ENCODE measurements around the gene SEPHS2. TPM values are rescaled to one million over a fixed set of nuclear protein-coding genes. Genes with fewer than 3 reads are reported as not detected.
"Not testable (repeated sequence)": the region's sequence is repeated elsewhere in the genome, so short reads cannot be mapped to it uniquely, and the experiment has no call there.

SEPHS2 gene
- polyA plus RNA-seq, 1 donor from 2014 or later = 9.8 TPM

GRCh38 chr16:30456302-30456701 lies 10.6 kb upstream of the SEPHS2 start:
- no peak overlapping the region for H3K4me2 ChIP-seq (ENCODE audit: low read length)
- no peak for TF ChIP-seq REST (IDR thresholded peaks at IDR 0.05; ENCODE audit: borderline replicate concordance)
- TF ChIP-seq SMC3 (conservative IDR thresholded peaks at IDR 0.05; ENCODE audit: poor library complexity) = no peak
- no peak for TF ChIP-seq TAF1 (IDR thresholded peaks at IDR 0.05; ENCODE audit: low read depth)
- no peak for TF ChIP-seq MXI1 (conservative IDR thresholded peaks at IDR 0.05; ENCODE audit: poor library complexity, severe bottlenecking)
- no peak overlapping the region for H3K9ac ChIP-seq (ENCODE audit: low read length)
- no peaks in the 10 kb centered on the region for H4K20me1 ChIP-seq (ENCODE audit: insufficient read depth)
- no peak overlapping the region for H3K4me3 ChIP-seq (ENCODE audit: low read length)
- H3K27me3 ChIP-seq (ENCODE audit: insufficient read depth, low read depth, low read length) = no peaks in the 10 kb centered on the region
- H3K79me2 ChIP-seq (replicated peaks; ENCODE audit: insufficient read depth, low read length) = no peaks in the 10 kb centered on the region
- no peaks in the 10 kb centered on the region for H3K9me3 ChIP-seq (ENCODE audit: low read length)
- no peaks in the 10 kb centered on the region for H3F3A ChIP-seq (ENCODE audit: insufficient read depth, low read length, poor library complexity, severe bottlenecking)
- no peaks in the 10 kb centered on the region for H3K9me2 ChIP-seq (ENCODE audit: insufficient read depth, low read length)
- H2AFZ ChIP-seq (ENCODE audit: low read depth, low read length) = no peak overlapping the region
- H3K27ac ChIP-seq (ENCODE audit: low read length) = no peak overlapping the region
- no peaks in the 10 kb centered on the region for H3K36me3 ChIP-seq (ENCODE audit: insufficient read depth, low read length)

- H4K20me1 ChIP-seq (ENCODE audit: insufficient read depth); H3K27ac ChIP-seq (ENCODE audit: low read length); H3K9me3 ChIP-seq (ENCODE audit: low read length); H3F3A ChIP-seq (ENCODE audit: insufficient read depth, low read length, poor library complexity, severe bottlenecking); H3K4me2 ChIP-seq (ENCODE audit: low read length); H3K4me3 ChIP-seq (ENCODE audit: low read length); H3K9ac ChIP-seq (ENCODE audit: low read length); H3K79me2 ChIP-seq (replicated peaks; ENCODE audit: insufficient read depth, low read length); H3K36me3 ChIP-seq (ENCODE audit: insufficient read depth, low read length); H3K27me3 ChIP-seq (ENCODE audit: insufficient read depth, low read depth, low read length); H3K9me2 ChIP-seq (ENCODE audit: insufficient read depth, low read length); H2AFZ ChIP-seq (ENCODE audit: low read depth, low read length): not testable (repeated sequence)
These were observed 7.3 kb upstream of the SEPHS2 start for GRCh38 chr16:30452709-30453580.

- Histone ChIP-seq H3K27ac (ENCODE audit: low read length) (no peak overlapping the region), H3K36me3 (ENCODE audit: insufficient read depth, low read length) (no peaks in the 10 kb centered on the region), H3K9me2 (ENCODE audit: insufficient read depth, low read length) (no peaks in the 10 kb centered on the region), H3K9me3 (ENCODE audit: low read length) (no peaks in the 10 kb centered on the region), H3K4me2 (ENCODE audit: low read length) (no peak overlapping the region), H2AFZ (ENCODE audit: low read depth, low read length) (no peak overlapping the region), H3K27me3 (ENCODE audit: insufficient read depth, low read depth, low read length) (no peaks in the 10 kb centered on the region), H3K4me3 (ENCODE audit: low read length) (no peak overlapping the region), H3K9ac (ENCODE audit: low read length) (no peak overlapping the region), H3F3A (ENCODE audit: insufficient read depth, low read length, poor library complexity, severe bottlenecking) (no peaks in the 10 kb centered on the region), H3K79me2 (replicated peaks; ENCODE audit: insufficient read depth, low read length) (no peaks in the 10 kb centered on the region), H4K20me1 (ENCODE audit: insufficient read depth) (no peaks in the 10 kb centered on the region)
- TF ChIP-seq EP300 (conservative IDR thresholded peaks at IDR 0.05; ENCODE audit: poor library complexity, severe bottlenecking) (no peak), CTCF (IDR thresholded peaks at IDR 0.05; ENCODE audit: poor library complexity, severe bottlenecking) (no peak), POLR2AphosphoS5 (IDR thresholded peaks at IDR 0.05) (no peak), RAD21 (conservative IDR thresholded peaks at IDR 0.05) (no peak), MXI1 (conservative IDR thresholded peaks at IDR 0.05; ENCODE audit: poor library complexity, severe bottlenecking) (no peak), EZH2 (IDR thresholded peaks at IDR 0.05; ENCODE audit: borderline replicate concordance, insufficient read depth, low read length, poor library complexity, severe bottlenecking) (no peak), TAF1 (IDR thresholded peaks at IDR 0.05; ENCODE audit: low read depth) (no peak), SMC3 (conservative IDR thresholded peaks at IDR 0.05; ENCODE audit: poor library complexity) (no peak), REST (IDR thresholded peaks at IDR 0.05; ENCODE audit: borderline replicate concordance) (no peak)
These were observed 3.4 kb upstream of the SEPHS2 start for GRCh38 chr16:30449116-30449435.
